ENCODE results near the gene STATH. TPM values are rescaled to one million over a fixed set of nuclear protein-coding genes. Genes with fewer than 3 reads are reported as not detected.

The STATH gene
- total RNA-seq, 6 donors from 2014 or later: not detected

GRCh38 chr4:69974631-69975030, 21.1 kb upstream of the STATH start:
- TF ChIP-seq POLR2A (IDR thresholded peaks at IDR 0.05) (no peak), CTCF (IDR thresholded peaks at IDR 0.05) (no peak), EP300 (IDR thresholded peaks at IDR 0.05) (no peak), POLR2AphosphoS5 (IDR thresholded peaks at IDR 0.05) (no peak)
- Histone ChIP-seq H3K36me3 (no peaks in the 10 kb centered on the region), H3K27ac (no peak overlapping the region), H3K4me1 (no peaks in the 10 kb centered on the region), H3K4me3 (no peak overlapping the region), H3K27me3 (no peaks in the 10 kb centered on the region), H3K9me3 (no peaks in the 10 kb centered on the region)
- 79 to 89% methylated on average over 1 of the region's 1 CpG for WGBS, 2 donors
- no peak for DNase-seq
- ATAC-seq (ENCODE audit: low FRiP score in 2 of 2): no peak

DNA sequence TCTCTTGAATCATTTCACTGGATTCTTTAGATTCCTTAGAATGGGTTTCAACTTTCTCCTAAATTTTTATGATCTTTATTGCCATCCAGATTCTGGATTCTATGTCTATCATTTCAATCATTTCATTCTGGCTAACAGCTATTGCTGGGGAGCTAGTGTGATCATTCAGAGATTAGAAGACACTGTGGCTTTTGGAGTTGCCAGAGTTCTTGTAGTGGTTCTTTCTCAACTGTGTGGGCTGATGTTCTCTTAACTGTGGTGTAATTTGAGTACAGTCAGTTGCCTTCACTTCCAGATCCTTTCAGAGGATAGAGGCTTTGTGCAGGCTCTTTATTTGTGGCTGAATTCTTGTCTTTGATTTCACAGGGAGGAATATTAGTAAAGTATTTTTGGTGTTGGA, 18.2 kb upstream of the STATH start:
- Histone ChIP-seq H3K36me3 (no peaks in the 10 kb centered on the region), H3K27ac (no peak overlapping the region), H3K9me3 (no peaks in the 10 kb centered on the region), H3K27me3 (no peaks in the 10 kb centered on the region), H3K4me3 (no peak overlapping the region), H3K4me1 (no peaks in the 10 kb centered on the region)
- DNase-seq: no peak
- TF ChIP-seq EP300 (IDR thresholded peaks at IDR 0.05) (no peak), CTCF (IDR thresholded peaks at IDR 0.05) (no peak), POLR2AphosphoS5 (IDR thresholded peaks at IDR 0.05) (no peak), POLR2A (IDR thresholded peaks at IDR 0.05) (no peak)
- ATAC-seq (ENCODE audit: low FRiP score in 2 of 2): no peak

DNA sequence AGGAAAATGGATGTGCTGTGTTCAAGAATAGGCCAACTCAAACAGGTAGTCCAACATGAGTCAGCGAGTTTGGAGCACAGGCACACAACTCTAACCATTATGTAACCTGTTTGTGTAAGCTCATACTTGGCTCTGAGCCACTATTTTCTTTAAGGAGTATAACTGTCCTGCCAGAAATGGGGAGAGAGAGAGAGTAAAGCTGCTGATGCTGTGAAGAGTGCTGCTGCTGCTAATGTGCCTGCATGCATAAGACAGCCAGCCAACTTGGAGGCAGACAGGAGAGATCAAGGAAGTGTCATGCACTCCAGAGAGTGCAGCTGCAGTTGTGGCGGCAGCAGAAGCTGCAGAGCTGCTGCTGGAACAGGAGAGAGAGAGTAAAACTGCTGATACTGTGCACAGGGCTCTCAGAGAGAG, 11.7 kb upstream of the STATH start:
- ATAC-seq (ENCODE audit: low FRiP score in 2 of 2) (peak in 1 of 2 donors; percentile 73), DNase-seq (peak in 1 of 2 donors; percentile 26)
- no peaks in the 10 kb centered on the region for H3K4me1 ChIP-seq
- H3K27me3 ChIP-seq: no peaks in the 10 kb centered on the region
- TF ChIP-seq POLR2A (IDR thresholded peaks at IDR 0.05): no peak
- TF ChIP-seq CTCF (IDR thresholded peaks at IDR 0.05): no peak
- no peak for TF ChIP-seq POLR2AphosphoS5 (IDR thresholded peaks at IDR 0.05)
- TF ChIP-seq EP300 (IDR thresholded peaks at IDR 0.05): no peak
- H3K4me3 ChIP-seq: no peak overlapping the region
- no peaks in the 10 kb centered on the region for H3K9me3 ChIP-seq
- H3K36me3 ChIP-seq: no peaks in the 10 kb centered on the region
- H3K27ac ChIP-seq: no peak overlapping the region
- WGBS, 2 donors: 33 to 43% methylated on average over 2 of the region's 2 CpGs

DNA sequence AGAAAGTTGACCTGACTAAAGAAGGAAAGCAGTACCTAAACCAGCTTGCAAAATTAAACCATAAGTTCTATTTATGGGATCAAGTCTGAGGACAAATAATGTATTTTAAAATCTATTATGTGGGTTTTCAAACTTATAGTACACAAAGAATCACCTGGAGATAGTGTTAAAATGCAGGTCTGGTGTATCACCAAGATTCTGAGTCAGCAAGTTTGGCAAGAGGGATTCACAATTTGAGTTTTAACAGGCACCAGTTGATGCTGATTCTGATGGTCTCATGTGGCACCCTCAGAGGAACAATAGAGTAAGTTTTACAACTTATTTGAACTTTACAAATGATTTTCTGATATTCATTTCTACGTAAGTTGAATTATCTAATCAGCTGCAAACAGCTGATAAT, 9.1 kb upstream of the STATH start:
- H3K36me3 ChIP-seq: no peaks in the 10 kb centered on the region
- no peak for TF ChIP-seq POLR2AphosphoS5 (IDR thresholded peaks at IDR 0.05)
- no peak for DNase-seq
- 81 to 91% methylated on average over 1 of the region's 1 CpG for WGBS, 2 donors
- ATAC-seq (ENCODE audit: low FRiP score in 2 of 2): no peak
- no peak overlapping the region for H3K4me3 ChIP-seq
- no peak overlapping the region for H3K27ac ChIP-seq
- H3K27me3 ChIP-seq: no peaks in the 10 kb centered on the region
- H3K4me1 ChIP-seq: no peaks in the 10 kb centered on the region
- no peaks in the 10 kb centered on the region for H3K9me3 ChIP-seq

DNA sequence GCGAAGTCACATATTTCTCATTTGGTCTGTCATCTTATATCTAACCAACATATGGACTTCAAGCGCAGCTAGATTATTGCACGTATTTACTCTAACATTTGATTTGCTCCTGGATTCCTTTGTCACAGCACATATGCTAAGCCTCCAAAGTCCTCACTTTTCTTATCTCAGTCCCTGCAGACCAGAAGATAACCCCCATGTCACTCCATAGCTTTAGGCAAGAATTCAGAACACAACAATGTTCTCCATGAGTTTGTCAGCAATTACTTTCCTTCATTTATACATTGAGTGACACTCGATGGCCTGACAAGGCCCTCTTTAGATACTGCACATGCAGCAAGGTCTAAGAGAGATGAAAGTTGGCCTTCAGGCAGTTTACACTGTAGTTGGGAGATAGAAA, 4.8 kb upstream of the STATH start:
- Histone ChIP-seq H3K4me3 (no peak overlapping the region), H3K4me1 (no peaks in the 10 kb centered on the region), H3K27ac (no peak overlapping the region), H3K27me3 (no peaks in the 10 kb centered on the region), H3K9me3 (no peaks in the 10 kb centered on the region), H3K36me3 (no peaks in the 10 kb centered on the region)
- 76 to 78% methylated on average over 4 of the region's 4 CpGs for WGBS, 2 donors
- ATAC-seq (ENCODE audit: low FRiP score in 2 of 2) (no peak), DNase-seq (no peak)
- TF ChIP-seq POLR2A (IDR thresholded peaks at IDR 0.05) (no peak), EP300 (IDR thresholded peaks at IDR 0.05) (no peak), POLR2AphosphoS5 (IDR thresholded peaks at IDR 0.05) (no peak), CTCF (IDR thresholded peaks at IDR 0.05) (no peak)

Data from upper lobe of left lung (tissue), 6 donors.